ENCODE measurements around the gene HOXC9. TPM values are rescaled to one million over a fixed set of nuclear protein-coding genes. Genes with fewer than 3 reads are reported as not detected.

The HOXC9 gene
- total and polyA plus RNA-seq, 7 donors = 6.4 to 31.1 (median 11.3) TPM

GRCh38 chr12:53976823-53977595, 23.0 kb upstream of the HOXC9 start:
- WGBS, 3 donors = 30 to 41% (median 36%) methylated on average over 9 of the region's 9 CpGs
- Histone ChIP-seq H3K27ac (peak overlapping the region; percentile 71), H3K9me3 (no peaks in the 10 kb centered on the region), H3K36me3 (ENCODE audit: insufficient read depth in 1 of 2, low read depth in 1 of 2) (no peaks in the 10 kb centered on the region), H3K4me1 (peaks cover 5% of the 10 kb centered on the region), H3K4me3 (no peak overlapping the region), H3K27me3 (ENCODE audit: insufficient read depth in 3 of 3, low read length in 2 of 3) (peaks cover 0 to 51% (median 28%) of the 10 kb centered on the region in 3 donors)
- intact Hi-C loops (cut with DNase I) = loop anchor here in 1 of 2 donors (1.0 kb wide), 1 partner anchor 43 kb away; no protein-coding TSS in a partner anchor
- DNase-seq = peak in 1 of 2 donors; percentile 41
- ATAC-seq = no peak
- TF ChIP-seq CTCF (IDR thresholded peaks at IDR 0.05) = no peak

- intact Hi-C loops (cut with DNase I) = no loop called here
- peak overlapping the region; percentile 60 for H3K27ac ChIP-seq
- no peaks in the 10 kb centered on the region for H3K36me3 ChIP-seq (ENCODE audit: insufficient read depth in 1 of 2, low read depth in 1 of 2)
- peaks cover 0 to 46% (median 28%) of the 10 kb centered on the region in 3 donors for H3K27me3 ChIP-seq (ENCODE audit: insufficient read depth in 3 of 3, low read length in 2 of 3)
- no peak for TF ChIP-seq CTCF (IDR thresholded peaks at IDR 0.05)
- peaks cover 5% of the 10 kb centered on the region for H3K4me1 ChIP-seq
- DNase-seq = peak in 1 of 2 donors; percentile 30
- H3K4me3 ChIP-seq = peak overlapping the region; percentile 42
- no peaks in the 10 kb centered on the region for H3K9me3 ChIP-seq
- WGBS, 3 donors = 18 to 35% (median 26%) methylated on average over 11 of the region's 11 CpGs
- ATAC-seq = no peak
These were observed 22.1 kb upstream of the HOXC9 start for GRCh38 chr12:53977596-53978445.

GRCh38 chr12:53978477-53979356, 21.2 kb upstream of the HOXC9 start:
- 41 to 50% (median 43%) methylated on average over 15 of the region's 15 CpGs for WGBS, 3 donors
- intact Hi-C loops (cut with DNase I) = no loop called here
- peak overlapping the region; percentile 60 for H3K27ac ChIP-seq

More at GRCh38 chr12:53978477-53979356, 21.2 kb upstream of the HOXC9 start:
- no peak for TF ChIP-seq CTCF (IDR thresholded peaks at IDR 0.05)
- DNase-seq = peak in 1 of 2 donors; percentile 40
- no peak overlapping the region for H3K4me3 ChIP-seq
- peaks cover 5% of the 10 kb centered on the region for H3K4me1 ChIP-seq
- no peak for ATAC-seq
- peaks cover 0 to 38% (median 22%) of the 10 kb centered on the region in 3 donors for H3K27me3 ChIP-seq (ENCODE audit: insufficient read depth in 3 of 3, low read length in 2 of 3)
- no peaks in the 10 kb centered on the region for H3K36me3 ChIP-seq (ENCODE audit: insufficient read depth in 1 of 2, low read depth in 1 of 2)
- no peaks in the 10 kb centered on the region for H3K9me3 ChIP-seq

All from psoas muscle (tissue), 8 donors.